Body of pancreas (tissue), 4 donors: ENCODE results near the gene CHCHD3.

Source experiments
- CTCF ChIP-seq, 7 experiments: fragments of 450-650 bp in 4 of 7; fragments of 200-600 bp in 3 of 7; sonication (generic) in 3 of 7; IDR thresholded peaks; one replicate each; pipeline ENCODE4 v1.5.1; 2016 to 2019; ENCODE audit warnings: antibody characterized with exemption in 7 of 7
- POLR2A ChIP-seq, 3 donors: fragments of 450-650 bp; IDR thresholded peaks; one replicate each; pipeline ENCODE4 v1.6.1; 2016; ENCODE audit warnings: antibody characterized with exemption in 3 of 3, mild to moderate bottlenecking in 2 of 3

GRCh38 chr7:132797152-132797551 is 284.7 kb downstream of the CHCHD3 start:
- TF ChIP-seq CTCF (IDR thresholded peaks at IDR 0.05) (no peak), POLR2A (IDR thresholded peaks at IDR 0.05) (no peak)
